HG02678 (cell line): Measurements from ENCODE around the gene ZBTB20.

Experiments used
- ATAC-seq: cut with Tn5 transposase; IDR thresholded peaks from one replicate; pipeline ENCODE4 v1.9.1; 2021; ENCODE audit warnings: mild to moderate bottlenecking, moderate library complexity; ENCODE audit not compliant: unreplicated experiment

The ZBTB20 gene

GRCh38 chr3:115038817-115039216 is 108.3 kb downstream of the ZBTB20 start:
- ATAC-seq: no peak

DNA sequence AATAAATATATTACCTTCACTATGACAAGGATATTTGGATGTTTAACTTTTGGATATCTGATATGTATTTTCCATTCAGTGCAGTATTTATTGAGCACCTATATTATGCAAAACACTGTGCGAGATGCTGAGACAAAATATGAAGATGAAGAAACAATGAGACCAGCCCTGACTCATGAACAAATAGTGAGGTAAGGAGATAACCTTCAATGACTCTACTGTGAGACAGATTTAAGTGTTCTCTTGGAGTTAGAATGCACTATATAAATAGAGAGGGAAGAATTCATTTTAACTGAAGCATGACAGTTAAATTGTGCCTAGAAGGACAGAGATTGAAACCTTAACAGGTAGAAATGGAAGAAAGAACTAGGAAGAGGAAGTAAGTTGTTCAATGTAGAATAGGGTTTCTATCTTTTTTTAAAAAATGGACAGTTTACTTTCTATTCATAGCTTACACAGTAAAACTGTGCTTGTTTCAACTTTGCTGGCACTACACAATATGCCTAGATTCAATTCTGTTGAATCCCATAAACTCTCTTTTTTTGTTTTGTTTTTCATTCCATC is 124.2 kb downstream of the ZBTB20 start:
- no peak for ATAC-seq

GRCh38 chr3:115022199-115022598 is 124.9 kb downstream of the ZBTB20 start:
- ATAC-seq: no peak

- ATAC-seq: no peak
Observed at GRCh38 chr3:115021061-115021460, 126.0 kb downstream of the ZBTB20 start.

- no peak for ATAC-seq
Observed at GRCh38 chr3:115019900-115020299, 127.2 kb downstream of the ZBTB20 start.

DNA sequence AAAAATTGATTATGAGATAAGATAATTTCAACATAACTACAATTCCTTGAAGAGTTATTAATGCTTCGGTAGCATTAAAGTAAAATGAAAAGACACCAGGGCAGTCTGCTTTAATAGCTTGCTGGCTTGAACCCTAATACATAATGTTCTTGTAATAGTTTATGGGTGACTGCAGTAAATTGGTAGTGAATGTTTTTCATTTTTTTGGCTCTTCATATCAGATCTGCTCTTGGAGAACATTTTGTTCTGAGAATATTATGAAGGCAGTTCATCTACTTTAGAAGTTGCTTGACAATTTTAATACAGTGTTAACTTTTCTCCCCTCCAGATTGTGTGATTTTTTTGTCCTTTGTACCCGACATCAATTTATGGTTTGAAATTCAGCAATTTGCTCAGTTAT is 128.4 kb downstream of the ZBTB20 start:
- ATAC-seq: no peak

DNA sequence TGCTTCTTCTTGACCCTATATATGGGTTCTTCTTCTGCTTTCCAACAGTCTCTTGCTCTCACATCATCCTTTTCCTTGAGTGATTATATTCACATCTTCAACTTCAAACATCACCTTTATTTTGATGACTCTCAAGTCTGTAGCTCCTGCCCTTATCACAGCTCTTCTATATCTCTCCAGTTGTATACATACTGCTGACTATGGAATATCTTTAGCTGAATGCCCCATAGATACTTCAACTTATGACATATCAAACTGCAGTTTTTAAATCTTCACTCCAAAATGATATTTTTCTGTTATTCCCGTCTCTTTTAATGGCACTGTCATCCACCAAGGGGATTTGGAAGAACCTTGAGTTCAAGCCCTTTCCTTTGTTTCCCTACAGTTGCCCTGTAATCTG is 139.1 kb downstream of the ZBTB20 start:
- no peak for ATAC-seq

- ATAC-seq: no peak
Observed at GRCh38 chr3:115004201-115005140, 142.6 kb downstream of the ZBTB20 start.

- no peak for ATAC-seq
Observed at GRCh38 chr3:114998971-114999579, 148.0 kb downstream of the ZBTB20 start.

DNA sequence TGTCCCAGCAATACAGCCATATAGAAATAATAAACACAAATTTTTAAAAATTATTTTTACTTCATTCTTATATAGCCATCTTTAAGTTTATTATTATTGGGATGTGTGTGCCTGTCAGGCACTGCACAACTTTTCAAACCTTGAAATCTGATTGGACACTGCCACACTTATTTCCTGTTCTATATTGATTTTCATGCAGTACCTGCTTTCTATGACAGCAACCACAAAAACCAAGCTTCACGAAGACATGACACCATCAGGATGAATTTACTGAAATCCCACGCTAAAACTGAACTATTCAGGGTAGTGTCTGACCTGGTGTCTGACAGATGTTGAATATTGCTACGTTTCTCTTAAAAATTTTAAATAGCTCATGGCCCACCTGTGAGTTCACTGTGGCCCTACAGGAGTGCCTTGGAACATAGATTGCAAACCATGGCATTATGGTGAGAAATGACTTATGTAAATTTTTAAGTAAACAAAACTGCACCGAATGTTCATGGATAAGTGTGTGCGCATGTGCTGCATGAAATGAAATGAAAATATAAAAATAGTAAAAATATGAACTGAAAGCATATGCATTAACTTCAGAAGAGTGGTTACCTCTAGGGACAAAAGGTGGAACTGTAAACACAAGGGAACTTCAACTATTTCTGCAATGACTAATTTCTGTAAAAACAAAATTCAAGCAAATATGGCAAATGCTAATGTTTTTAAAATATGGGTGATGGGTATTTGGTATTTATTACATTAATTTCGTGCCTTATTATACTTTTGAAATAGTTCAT is 152.3 kb downstream of the ZBTB20 start:
- no peak for ATAC-seq

DNA sequence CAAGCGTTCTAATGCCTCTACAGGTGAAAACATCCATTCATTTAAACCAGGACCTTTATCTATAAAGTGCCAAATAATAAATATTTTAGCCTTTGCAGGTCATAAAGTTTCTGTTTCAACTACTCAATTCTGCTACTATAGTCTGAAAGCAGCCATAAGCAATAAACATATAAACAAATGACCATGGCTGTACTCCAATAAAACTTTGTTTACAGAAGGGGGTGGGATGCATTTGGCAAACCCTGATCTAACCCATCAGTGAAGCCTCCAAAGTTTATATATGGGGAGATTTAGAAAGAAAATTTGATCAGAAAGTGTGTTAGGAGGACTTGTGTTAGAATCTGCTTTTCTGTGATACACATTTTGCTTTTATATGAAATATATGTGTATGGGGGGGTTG is 161.3 kb downstream of the ZBTB20 start:
- ATAC-seq: no peak

- ATAC-seq: no peak
Observed at GRCh38 chr3:114983248-114983647, 163.8 kb downstream of the ZBTB20 start.

- peak; percentile 89 for ATAC-seq
Observed at GRCh38 chr3:114974387-114974786, 172.7 kb downstream of the ZBTB20 start.

GRCh38 chr3:114973536-114973935 is 173.6 kb downstream of the ZBTB20 start:
- no peak for ATAC-seq

GRCh38 chr3:114967168-114967567 is 179.9 kb downstream of the ZBTB20 start:
- ATAC-seq: no peak

DNA sequence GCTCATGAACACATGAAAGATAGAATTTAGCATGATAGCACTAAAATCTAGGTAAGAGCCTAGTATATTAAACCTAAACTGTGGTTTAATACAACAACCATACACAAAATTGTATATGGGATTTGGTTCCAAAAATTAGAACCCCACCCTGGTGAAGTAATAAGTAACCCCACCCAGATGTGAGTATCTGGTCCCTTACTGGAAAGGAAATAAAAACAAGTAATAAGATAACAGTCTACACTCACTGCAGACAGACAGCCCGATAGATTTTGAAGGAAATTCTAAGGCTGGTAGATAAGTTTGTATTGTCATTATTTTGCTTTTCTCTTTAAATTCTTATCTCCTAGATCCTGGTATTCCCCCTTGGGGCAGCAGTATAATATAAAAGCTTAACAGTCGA is 184.9 kb downstream of the ZBTB20 start:
- ATAC-seq: no peak

DNA sequence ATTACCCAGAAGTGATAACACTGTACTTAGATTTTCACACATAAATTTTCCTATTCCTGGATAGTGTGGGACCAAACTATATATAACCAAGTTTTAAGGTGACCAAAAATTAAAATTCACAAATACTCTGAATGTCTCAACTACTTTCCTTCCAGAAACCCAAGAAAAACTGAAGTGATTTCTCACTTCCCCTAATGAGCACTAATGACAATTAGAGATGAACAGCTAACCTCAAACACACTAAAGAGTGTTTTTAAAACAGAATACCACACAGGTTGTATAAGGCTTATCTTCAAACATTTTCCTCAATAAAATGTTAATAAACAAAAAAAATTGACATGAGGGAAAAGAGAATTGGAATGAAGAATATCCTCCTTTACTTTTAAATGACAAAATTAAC is 188.2 kb downstream of the ZBTB20 start:
- ATAC-seq: no peak

GRCh38 chr3:114953800-114954199 is 193.3 kb downstream of the ZBTB20 start:
- ATAC-seq: no peak

DNA sequence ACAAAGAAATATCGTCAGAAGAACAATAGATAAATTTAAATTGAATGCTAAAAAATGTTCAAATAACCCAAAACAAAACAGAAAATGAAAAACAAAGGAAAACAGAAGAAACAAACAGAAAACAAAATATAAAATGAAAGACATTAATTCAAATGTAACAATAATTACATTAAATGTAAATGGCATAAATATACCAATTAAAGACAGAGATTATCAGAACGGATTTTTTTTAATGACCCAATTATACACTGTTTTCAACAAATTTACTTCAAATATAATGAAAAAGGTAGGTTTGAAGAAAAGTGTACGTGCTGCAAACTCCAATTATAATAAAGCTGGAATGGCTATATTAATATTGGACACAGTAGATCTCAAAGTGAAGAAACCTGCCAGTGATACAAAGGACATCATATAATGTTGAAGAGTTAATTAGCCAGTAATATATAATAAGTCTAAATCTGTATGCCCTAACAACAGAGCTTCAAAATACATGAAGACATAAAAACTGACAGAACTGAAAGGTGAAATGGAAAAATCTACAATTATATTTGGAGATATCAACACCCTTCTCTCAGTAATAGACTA is 193.8 kb downstream of the ZBTB20 start:
- no peak for ATAC-seq

GRCh38 chr3:114942773-114943172 is 204.3 kb downstream of the ZBTB20 start:
- ATAC-seq: no peak
